HUES6 (cell line): ENCODE measurements around the gene ASB18.

Experiments used
- H3K27ac ChIP-seq: 2 replicates; pipeline ENCODE4 v1.7.0; 2013; ENCODE audit warnings: low read depth, mild to moderate bottlenecking, low read length, inconsistent platforms
- H3K27me3 ChIP-seq: 2 replicates; pipeline ENCODE4 v1.6.1; 2013; ENCODE audit warnings: low read length; ENCODE audit not compliant: control insufficient read depth, insufficient read depth
- H3K36me3 ChIP-seq: 2 replicates; pipeline ENCODE4 v1.6.1; 2013; ENCODE audit warnings: low read length; ENCODE audit not compliant: control insufficient read depth, insufficient read depth
- H3K4me1 ChIP-seq: 2 replicates; pipeline ENCODE4 v1.6.1; 2013; ENCODE audit warnings: low read length; ENCODE audit not compliant: control insufficient read depth, insufficient read depth
- H3K4me3 ChIP-seq: 2 replicates; pipeline ENCODE4 v1.5.1; 2013; ENCODE audit warnings: low read depth, low read length
- H3K9ac ChIP-seq: one replicate; pipeline ENCODE4 v1.6.1; 2013; ENCODE audit warnings: mild to moderate bottlenecking, low read length
- H3K9me3 ChIP-seq: 2 replicates; pipeline ENCODE4 v1.6.1; 2013; ENCODE audit warnings: low read depth, low read length; ENCODE audit not compliant: control insufficient read depth, insufficient read depth

The ASB18 gene

DNA sequence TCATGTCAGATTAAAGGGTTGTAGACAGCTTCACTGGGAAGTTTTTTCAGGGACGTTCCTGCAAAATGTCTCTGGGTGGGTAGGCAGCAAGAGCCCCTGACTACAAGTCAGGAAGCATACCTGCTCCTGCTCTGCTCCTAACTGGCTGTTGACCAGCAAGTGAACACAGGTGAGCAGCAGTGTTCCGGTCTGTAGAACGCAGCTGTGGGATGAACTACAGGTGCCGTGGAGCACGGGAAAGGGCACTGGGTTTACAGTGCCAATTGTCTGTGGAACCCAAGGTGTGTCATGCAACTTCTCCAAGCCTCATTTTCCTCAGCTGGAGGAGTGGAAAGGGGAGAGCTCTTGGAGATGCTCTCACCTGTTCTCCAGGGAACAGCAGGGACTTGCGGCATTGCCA, 6.6 kb downstream of the ASB18 start:
- H3K36me3 ChIP-seq = no peaks in the 10 kb centered on the region
- no peaks in the 10 kb centered on the region for H3K27me3 ChIP-seq
- H3K4me1 ChIP-seq = peaks cover 5% of the 10 kb centered on the region; the same call in 1 of the 2 replicates
- H3K4me3 ChIP-seq = no peak overlapping the region
- no peaks in the 10 kb centered on the region for H3K9me3 ChIP-seq
- H3K27ac ChIP-seq = no peak overlapping the region
- H3K9ac ChIP-seq = no peak overlapping the region

DNA sequence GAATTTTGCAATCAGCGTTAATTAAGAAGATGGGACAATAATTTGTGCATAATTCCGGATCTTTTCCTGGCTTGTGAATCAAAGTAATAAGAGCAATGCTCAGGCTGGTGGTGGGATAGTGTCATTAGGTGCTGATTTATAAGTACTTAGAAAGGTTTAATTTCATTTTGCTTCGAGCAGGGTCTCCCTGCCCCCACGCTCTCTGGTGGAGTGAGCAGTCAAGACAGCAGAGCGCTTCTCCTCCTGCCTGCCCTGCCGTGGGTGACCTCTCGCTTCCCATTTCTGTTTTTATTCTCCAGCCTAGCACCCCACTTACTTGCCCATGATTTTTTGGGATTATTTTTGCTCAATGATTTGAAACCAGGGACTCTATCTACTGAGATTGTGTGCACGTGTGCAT, 7.1 kb downstream of the ASB18 start:
- Histone ChIP-seq H3K36me3 (no peaks in the 10 kb centered on the region), H3K27me3 (no peaks in the 10 kb centered on the region), H3K9me3 (no peaks in the 10 kb centered on the region), H3K27ac (no peak overlapping the region), H3K4me1 (peaks cover 5% of the 10 kb centered on the region; the same call in 1 of the 2 replicates), H3K9ac (no peak overlapping the region), H3K4me3 (no peak overlapping the region)

DNA sequence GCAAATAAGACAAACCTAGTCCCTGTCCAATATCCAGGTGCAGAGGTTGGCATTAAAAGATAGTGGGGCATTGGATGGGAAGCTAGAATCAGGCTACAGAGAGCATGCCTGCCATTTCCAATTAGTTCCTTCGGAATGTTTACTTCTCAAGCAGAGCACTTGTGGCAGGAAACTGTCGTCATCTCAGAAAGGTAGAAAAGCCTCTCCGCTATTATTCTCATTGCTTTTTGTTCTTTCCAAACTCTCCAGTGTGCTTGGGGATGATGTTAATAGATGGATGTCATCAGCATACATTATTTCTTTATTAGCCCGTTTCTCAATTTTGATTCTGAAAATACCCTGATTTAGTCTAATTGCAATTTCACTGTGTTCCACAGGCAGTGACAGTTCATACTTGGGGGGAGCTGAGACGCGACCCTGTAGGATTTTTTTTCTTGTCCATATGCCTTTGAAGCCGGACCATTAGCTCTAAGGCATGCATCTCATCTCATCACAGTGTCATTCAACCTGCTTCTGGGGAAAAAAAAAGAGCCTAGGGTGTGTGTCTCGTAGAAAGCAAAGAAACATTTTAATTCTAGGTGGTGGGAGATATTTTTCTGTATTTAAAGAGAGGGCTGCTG, 7.7 kb downstream of the ASB18 start:
- H3K9ac ChIP-seq = no peak overlapping the region
- H3K4me3 ChIP-seq = no peak overlapping the region
- H3K9me3 ChIP-seq = no peaks in the 10 kb centered on the region
- peaks cover 5% of the 10 kb centered on the region; the same call in 1 of the 2 replicates for H3K4me1 ChIP-seq
- H3K27me3 ChIP-seq = no peaks in the 10 kb centered on the region
- no peak overlapping the region for H3K27ac ChIP-seq
- H3K36me3 ChIP-seq = no peaks in the 10 kb centered on the region

DNA sequence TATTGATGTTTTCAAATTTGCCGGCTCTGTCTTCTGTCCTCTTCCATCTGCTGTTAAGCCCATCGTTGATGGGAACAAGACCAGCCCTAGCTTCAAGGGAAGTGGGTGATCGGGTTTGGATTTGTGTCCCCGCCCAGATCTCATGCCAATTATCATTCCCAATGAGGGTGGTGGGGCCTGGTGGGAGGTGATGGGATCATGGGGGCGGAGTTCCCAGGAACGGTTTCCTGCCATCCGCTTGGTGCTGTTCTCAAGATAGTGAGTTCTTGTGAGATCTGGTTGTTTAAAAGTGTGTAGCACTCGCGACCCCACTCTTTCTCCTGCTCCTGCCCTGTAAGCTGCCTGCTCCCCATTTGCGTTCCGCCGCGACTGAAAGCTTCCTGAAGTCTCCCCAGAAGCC, 9.5 kb downstream of the ASB18 start:
- Histone ChIP-seq H3K9ac (no peak overlapping the region), H3K4me3 (no peak overlapping the region), H3K9me3 (no peaks in the 10 kb centered on the region), H3K36me3 (no peaks in the 10 kb centered on the region), H3K27me3 (no peaks in the 10 kb centered on the region), H3K4me1 (peaks cover 5% of the 10 kb centered on the region; the same call in 1 of the 2 replicates), H3K27ac (no peak overlapping the region)

DNA sequence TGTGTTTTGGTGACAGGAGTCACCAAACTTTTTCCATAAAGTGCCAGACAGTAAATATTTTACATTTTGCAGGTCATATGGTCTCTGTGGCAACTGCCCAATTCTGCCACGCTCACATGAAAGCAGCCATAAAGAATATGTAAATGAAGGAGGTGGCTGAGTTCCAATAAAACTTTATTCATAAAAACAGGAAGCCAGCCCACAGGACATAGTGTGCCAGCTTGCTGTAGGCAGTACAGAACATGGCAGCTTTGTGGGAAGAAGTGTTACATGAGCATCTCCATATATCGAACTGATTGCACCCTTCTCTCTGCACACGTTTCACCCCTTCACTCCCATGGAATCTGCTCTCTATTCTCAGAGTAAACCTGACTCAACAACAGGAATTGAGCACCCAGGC, 10.2 kb downstream of the ASB18 start:
- no peak overlapping the region for H3K4me3 ChIP-seq
- no peaks in the 10 kb centered on the region for H3K27me3 ChIP-seq
- H3K4me1 ChIP-seq = peaks cover 5% of the 10 kb centered on the region; the same call in 1 of the 2 replicates
- H3K36me3 ChIP-seq = no peaks in the 10 kb centered on the region
- no peaks in the 10 kb centered on the region for H3K9me3 ChIP-seq
- no peak overlapping the region for H3K9ac ChIP-seq
- H3K27ac ChIP-seq = no peak overlapping the region

DNA sequence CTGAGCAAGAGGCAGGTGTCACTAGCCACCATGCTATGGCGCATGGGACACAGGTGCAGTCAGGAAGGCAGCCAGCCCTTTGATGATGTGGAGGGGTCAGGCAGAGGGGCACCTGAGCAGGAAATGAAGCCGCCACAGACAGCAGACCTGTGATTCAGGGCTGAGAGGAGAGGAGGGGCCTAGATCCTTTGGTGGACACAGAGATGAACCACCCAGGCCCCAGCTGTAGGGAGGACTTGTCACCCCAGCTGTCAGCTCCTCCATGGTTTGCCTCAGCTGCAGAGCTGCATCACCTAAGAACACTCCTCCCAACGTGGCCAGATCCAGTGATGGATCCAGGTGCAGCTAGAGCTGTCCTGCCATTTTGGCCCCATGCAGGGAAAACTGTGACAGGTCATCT, 11.6 kb downstream of the ASB18 start:
- Histone ChIP-seq H3K36me3 (no peaks in the 10 kb centered on the region), H3K27me3 (no peaks in the 10 kb centered on the region), H3K9me3 (no peaks in the 10 kb centered on the region), H3K4me3 (no peak overlapping the region), H3K9ac (no peak overlapping the region), H3K4me1 (peaks cover 5% of the 10 kb centered on the region; the same call in 1 of the 2 replicates), H3K27ac (no peak overlapping the region)

GRCh38 chr2:236250909-236251579, 13.2 kb downstream of the ASB18 start:
- Histone ChIP-seq H3K4me1 (peaks cover 5% of the 10 kb centered on the region; the same call in 1 of the 2 replicates), H3K9ac (no peak overlapping the region), H3K36me3 (no peaks in the 10 kb centered on the region), H3K27ac (no peak overlapping the region), H3K27me3 (no peaks in the 10 kb centered on the region), H3K4me3 (no peak overlapping the region), H3K9me3 (no peaks in the 10 kb centered on the region)

DNA sequence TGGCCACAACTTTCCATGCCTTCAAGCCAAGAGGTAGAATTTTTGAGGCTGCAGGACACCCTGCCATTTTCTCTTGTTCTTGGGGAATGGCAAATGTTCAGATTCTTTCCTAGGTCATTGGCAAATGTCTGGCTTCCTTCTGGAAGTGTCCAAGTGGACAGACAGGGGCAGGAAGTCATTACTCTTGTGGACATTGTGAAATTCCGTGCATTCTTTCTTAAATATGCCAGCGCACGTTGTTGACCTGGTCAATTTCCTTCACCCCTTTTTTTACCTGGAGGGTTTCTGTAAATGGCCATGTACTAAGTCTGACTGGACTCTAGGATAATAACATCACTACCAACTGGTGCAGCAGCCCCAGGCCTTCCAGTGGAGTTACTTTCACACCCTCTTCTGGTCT, 13.9 kb downstream of the ASB18 start:
- Histone ChIP-seq H3K4me1 (peaks cover 5% of the 10 kb centered on the region; the same call in 1 of the 2 replicates), H3K36me3 (no peaks in the 10 kb centered on the region), H3K9ac (no peak overlapping the region), H3K27me3 (no peaks in the 10 kb centered on the region), H3K4me3 (no peak overlapping the region), H3K27ac (no peak overlapping the region), H3K9me3 (no peaks in the 10 kb centered on the region)

DNA sequence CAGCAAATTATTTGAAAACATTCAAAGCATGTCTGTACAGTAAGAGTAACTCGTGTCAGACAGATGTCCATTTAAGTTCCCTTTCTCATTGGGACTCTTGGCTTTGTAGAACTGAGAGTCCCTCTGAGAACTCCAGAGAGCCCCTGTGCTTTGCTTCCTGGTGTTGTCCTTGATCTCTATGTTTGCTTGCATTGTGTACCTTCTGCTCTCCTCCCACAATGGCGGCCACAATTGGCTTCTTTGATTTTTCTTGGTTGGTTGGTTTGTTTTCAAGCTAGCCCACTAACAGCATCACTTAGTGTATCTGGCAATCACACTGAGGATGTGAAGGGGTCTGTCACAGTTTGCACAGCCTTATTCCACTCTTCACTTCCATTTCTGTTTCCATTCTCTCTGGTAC, 15.1 kb downstream of the ASB18 start:
- no peak overlapping the region for H3K4me3 ChIP-seq
- peaks cover under 1% of the 10 kb centered on the region; the same call in 1 of the 2 replicates for H3K4me1 ChIP-seq
- no peaks in the 10 kb centered on the region for H3K36me3 ChIP-seq
- no peaks in the 10 kb centered on the region for H3K27me3 ChIP-seq
- no peak overlapping the region for H3K9ac ChIP-seq
- H3K27ac ChIP-seq = no peak overlapping the region
- no peaks in the 10 kb centered on the region for H3K9me3 ChIP-seq

GRCh38 chr2:236246711-236247246, 17.4 kb downstream of the ASB18 start:
- Histone ChIP-seq H3K36me3 (no peaks in the 10 kb centered on the region), H3K27ac (no peak overlapping the region), H3K4me3 (no peak overlapping the region), H3K9ac (no peak overlapping the region), H3K9me3 (no peaks in the 10 kb centered on the region), H3K27me3 (no peaks in the 10 kb centered on the region), H3K4me1 (no peaks in the 10 kb centered on the region)

DNA sequence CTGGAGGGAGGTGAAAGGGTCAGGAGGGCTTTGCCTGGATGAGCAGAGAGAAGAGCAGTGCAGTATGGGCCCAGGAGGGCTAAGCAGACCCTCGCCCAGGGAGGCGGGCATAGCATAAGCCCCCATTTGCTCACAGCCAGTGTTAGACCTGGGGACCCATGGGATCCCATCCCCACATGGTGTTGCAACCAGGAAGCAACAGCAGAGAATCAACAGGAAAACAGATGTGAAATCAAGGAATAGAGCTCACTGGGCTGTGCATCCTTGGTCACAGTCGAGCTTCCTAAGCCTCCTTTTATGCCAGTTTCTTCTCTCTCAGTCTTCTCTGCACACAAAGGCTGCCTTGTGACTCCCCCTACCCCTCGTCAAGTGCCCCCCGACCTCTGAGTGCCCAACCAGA, 19.9 kb downstream of the ASB18 start:
- Histone ChIP-seq H3K27me3 (peaks cover 11% of the 10 kb centered on the region; the same call in 1 of the 2 replicates), H3K27ac (no peak overlapping the region), H3K9ac (no peak overlapping the region), H3K4me1 (peaks cover 10% of the 10 kb centered on the region), H3K4me3 (no peak overlapping the region), H3K9me3 (no peaks in the 10 kb centered on the region), H3K36me3 (no peaks in the 10 kb centered on the region)
